AML-193 (cell line): ENCODE measurements around the gene LMF1.

Experiments
- DNase-seq, 2 experiments: peaks; one replicate each; lab custom pipeline; 2025; lab: John Stamatoyannopoulos, UW

LMF1 gene

DNA sequence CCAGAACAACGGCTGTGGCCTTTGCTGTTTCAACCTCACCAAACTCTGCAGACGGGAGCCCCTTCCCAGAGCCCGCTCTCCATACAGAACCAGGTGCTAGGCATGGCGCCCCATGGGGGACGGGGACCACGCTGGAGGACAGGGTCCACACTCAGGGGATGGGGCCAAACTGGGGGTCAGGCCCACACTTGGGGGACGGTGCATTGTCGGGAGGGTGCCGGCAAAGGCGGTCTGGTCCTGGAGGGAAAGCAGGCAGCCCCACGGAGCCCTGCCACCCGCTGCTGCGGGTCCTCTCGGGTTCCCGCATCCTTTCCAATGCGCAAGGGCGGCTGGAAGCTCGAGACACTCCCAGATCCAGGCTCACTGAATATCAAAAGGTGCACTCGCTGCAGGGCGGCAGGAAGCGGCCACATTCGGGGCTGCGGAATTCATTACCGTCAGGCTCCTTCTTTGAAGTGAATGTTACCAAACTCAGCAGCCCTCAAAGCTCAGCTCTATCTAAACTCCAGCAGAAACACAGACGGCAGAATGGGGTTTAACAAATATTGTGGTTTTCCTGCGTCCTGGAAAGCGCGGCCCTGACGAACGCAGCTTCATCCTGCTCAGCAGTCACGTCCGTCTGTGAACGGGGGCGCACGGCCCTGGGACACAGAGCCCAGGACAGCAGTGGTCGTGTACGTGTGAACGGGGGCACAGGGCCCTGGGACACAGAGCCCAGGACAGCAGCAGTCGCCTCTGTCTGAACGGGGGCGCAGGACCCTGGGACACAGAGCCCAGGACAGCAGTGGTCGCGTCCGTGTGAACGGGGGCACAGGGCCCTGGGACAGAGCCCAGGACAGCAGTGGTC lies 41.3 kb downstream of the LMF1 start:
- DNase-seq: no peak

DNA sequence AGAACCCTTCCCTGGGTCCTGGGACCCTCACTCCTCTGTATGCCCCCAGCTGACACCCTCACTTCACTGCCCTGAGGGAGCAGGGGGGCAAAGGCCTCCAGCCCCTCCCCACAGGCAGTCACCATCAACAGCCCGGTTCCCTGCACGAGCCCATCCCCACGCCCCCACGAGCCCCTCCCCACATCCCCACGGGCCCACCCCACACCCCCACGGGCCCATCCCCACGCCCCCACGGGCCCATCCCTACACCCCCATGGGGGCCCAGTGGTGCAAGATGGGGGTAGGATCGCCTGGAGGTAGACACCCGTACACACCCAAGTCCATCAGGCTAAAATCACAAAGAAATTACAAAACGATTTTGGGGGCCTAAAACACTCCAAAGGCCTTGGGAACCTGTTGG lies 42.3 kb downstream of the LMF1 start:
- no peak for DNase-seq

DNA sequence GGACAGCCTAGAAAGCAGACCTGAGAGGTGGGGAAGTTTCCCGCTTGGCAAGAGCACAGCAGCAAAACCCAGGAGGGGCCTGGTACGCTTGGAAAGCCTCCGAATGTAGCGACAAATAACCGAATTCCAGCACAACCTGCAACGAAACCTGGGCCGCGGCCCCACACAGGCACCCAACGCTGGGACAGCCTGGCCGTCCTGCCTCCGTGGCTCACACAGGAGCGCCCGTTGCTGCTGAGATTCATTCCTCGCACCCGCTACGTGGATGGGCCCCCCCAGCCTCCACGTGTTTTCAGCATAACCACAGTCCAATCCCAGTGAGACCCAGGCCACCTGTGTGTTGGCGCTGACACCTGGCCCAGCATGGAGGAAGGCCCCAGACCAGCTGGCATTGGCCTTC lies 42.9 kb downstream of the LMF1 start:
- DNase-seq: no peak

- no peak for DNase-seq
Observed at GRCh38 chr16:927406-927805, 43.4 kb downstream of the LMF1 start.

DNA sequence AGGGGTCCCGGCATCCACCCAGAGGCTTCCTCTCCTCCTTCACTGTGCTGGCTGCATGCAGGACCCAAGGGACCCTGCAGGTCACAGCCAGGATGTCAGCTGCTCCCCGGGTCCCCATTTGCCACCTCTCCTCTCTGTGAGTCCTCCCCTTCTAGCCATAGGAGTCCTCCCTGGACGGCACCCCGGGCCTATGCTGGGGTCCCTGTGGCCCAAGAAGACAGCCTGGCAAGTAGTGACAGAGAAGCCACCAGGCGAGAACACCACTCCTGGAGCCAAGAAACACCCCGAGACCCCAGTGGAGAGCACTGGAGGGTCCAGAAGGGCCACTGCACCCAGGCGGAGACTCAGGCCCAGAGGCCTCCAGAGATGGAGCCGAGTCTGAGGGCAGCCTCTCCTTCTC lies 44.1 kb downstream of the LMF1 start:
- DNase-seq: no peak

- no peak for DNase-seq
Observed at GRCh38 chr16:924806-925205, 46.0 kb downstream of the LMF1 start.

GRCh38 chr16:924063-924462 lies 46.7 kb downstream of the LMF1 start:
- no peak for DNase-seq

GRCh38 chr16:923184-923583 lies 47.6 kb downstream of the LMF1 start:
- no peak for DNase-seq

DNA sequence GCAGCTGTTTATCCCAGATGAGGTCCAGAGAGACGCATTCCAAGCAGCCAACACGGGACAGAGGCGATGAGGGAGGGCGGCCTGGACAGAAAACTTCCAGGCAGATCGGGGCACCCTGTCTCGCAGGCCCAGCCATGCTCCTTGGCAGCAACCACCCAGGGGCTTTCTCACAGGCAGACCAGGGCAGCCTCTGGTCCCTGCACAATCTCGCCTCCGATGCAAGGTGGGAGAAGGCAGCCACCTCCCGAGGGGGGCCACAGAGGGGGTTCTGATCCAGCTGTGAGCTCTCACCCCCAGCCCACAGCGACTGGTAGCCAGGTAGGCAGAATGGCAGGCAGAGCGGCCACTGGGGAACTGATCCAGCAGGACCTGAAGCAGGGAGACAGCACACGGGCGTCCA lies 48.7 kb downstream of the LMF1 start:
- DNase-seq: no peak

- DNase-seq: no peak
Observed at GRCh38 chr16:921321-921905, 49.4 kb downstream of the LMF1 start.

- DNase-seq: no peak
Observed at GRCh38 chr16:920717-921116, 50.1 kb downstream of the LMF1 start.

DNA sequence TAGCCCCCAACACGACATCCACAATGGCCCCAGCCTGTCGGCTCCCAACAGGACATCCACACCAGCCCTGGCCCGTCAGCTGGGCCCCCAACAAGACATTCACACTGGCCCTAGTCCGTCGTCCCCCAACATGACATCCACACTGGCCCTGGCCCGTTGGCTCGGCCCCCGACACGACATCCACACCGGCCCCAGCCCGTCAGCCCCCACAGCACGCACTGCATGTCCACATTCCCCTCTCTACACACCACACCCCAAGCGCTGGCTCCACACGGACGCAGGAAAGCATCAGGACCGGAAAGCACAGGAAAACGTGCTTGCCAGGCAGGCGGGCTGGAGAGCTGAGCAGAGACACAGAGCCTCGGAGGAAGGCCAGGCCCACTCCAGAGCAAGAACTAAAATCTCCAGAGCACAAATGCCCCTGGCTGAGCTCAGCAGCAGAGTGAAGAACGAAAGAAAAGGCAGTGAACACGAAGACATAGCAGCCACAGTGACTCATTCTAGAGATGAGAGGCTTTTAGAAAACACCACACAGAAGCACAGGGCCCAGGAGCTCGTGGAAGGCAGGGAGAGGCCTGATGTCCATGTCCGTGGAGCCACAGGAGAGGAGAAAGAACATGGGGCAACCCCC lies 50.6 kb downstream of the LMF1 start:
- DNase-seq: no peak

GRCh38 chr16:919658-920050 lies 51.1 kb downstream of the LMF1 start:
- no peak for DNase-seq

- DNase-seq: no peak
Observed at GRCh38 chr16:918741-919657, 51.8 kb downstream of the LMF1 start.

DNA sequence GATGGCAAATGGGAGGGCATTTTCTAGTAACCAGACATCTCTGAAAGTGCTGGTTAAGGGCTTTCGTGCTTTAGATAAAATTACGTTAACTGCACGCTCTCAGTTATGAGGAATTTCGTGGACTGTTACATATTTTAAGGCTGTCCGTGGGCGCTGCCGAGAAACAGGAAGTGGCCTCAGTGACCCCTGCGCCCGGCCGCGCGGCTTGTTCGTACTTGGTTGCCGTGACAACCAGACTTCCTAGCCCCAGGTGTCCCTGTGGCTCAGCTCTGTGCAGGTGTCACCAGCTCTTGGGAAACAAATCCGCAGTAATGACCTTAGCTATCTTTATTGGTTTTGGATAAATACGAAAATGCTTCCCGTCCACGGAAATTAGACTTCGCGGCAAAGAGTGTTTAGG lies 52.7 kb downstream of the LMF1 start:
- DNase-seq: no peak

DNA sequence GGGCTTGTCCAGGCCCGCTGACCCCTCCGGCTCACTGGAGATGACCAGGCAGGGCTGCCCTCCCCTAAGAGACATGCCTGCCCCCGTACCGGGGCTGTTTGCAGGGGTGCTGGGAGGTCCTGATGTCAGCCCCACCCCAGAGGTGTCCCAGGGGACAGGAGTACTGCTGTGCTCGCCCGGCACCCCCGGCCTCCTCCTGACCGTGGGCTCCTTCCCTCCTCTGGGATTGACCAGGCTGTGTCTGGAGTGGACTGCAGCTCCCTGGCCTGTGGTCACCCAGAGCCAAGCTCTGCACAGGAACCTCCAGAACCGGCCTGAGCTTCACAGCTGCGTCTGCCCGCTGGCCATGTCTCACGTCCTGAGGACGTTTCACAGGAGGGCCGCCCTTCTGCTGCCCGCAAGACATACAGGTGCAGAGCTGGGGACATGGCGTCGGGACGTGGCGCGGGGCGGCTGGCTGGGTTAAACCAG lies 53.2 kb downstream of the LMF1 start:
- DNase-seq: no peak

- no peak for DNase-seq
Observed at GRCh38 chr16:916035-916799, 54.6 kb downstream of the LMF1 start.

- DNase-seq: no peak
Observed at GRCh38 chr16:915546-915945, 55.2 kb downstream of the LMF1 start.

DNA sequence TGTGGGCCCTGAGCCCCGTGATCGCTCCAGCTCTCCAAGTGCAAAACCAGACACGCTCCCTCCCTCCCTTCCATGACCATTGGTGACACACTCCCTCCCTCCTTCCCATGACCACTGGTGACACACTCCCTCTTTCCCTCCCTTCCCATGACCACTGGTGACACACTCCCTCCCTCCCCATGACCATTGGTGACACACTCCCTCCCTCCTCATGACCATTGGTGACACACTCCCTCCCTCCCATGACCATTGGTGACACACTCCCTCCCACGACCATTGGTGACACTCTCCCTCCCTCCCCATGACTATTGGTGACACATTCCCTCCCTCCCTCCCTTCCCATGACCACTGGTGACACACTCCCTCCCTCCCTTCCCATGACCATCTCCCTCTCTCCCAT lies 56.3 kb downstream of the LMF1 start:
- DNase-seq: no peak

GRCh38 chr16:913817-914439 lies 56.9 kb downstream of the LMF1 start:
- DNase-seq: no peak
